Measurements from ENCODE around the gene ADAMTS9. TPM values are rescaled to one million over a fixed set of nuclear protein-coding genes. Genes with fewer than 3 reads are reported as not detected.

ADAMTS9 gene
- total and polyA plus RNA-seq, 10 of the 15 experiments (the other 5 are each of a cell fraction or from before 2014, with no cell fraction given), result 0.08 TPM; not detected in 9

GRCh38 chr3:64533617-64534317, 154.0 kb downstream of the ADAMTS9 start (continued):
- no peak for TF ChIP-seq SRF (IDR thresholded peaks at IDR 0.05; ENCODE audit: low read depth in 2 of 2, low read length in 2 of 2)
- TF ChIP-seq CHD4 (IDR thresholded peaks at IDR 0.05), result no peak
- no peak for TF ChIP-seq PML (IDR thresholded peaks at IDR 0.05; ENCODE audit: low read length)
- no peak for TF ChIP-seq SIN3A (IDR thresholded peaks at IDR 0.05; ENCODE audit: low read depth, low read length)
- TF ChIP-seq PAX8 (IDR thresholded peaks at IDR 0.05), result no peak
- no peak for TF ChIP-seq BACH1 (IDR thresholded peaks at IDR 0.05; ENCODE audit: borderline replicate concordance)
- TF ChIP-seq SUZ12 (IDR thresholded peaks at IDR 0.05; ENCODE audit: unreplicated experiment), result no peak
- TF ChIP-seq WRNIP1 (IDR thresholded peaks at IDR 0.05; ENCODE audit: borderline replicate concordance, low read depth, low read length), result no peak
- TF ChIP-seq BCL3 (IDR thresholded peaks at IDR 0.05; ENCODE audit: borderline replicate concordance, insufficient read depth, low read depth, low read length, poor library complexity, severe bottlenecking), result no peak
- no peak for TF ChIP-seq FOXK2 (IDR thresholded peaks at IDR 0.05)
- no peak for TF ChIP-seq IKZF2 (IDR thresholded peaks at IDR 0.05)
- no peak for TF ChIP-seq GABPA (IDR thresholded peaks at IDR 0.05; ENCODE audit: low read depth)
- no peak for TF ChIP-seq SPI1 (IDR thresholded peaks at IDR 0.05; ENCODE audit: borderline replicate concordance, insufficient read depth, low read depth, low read length)
- no peak for TF ChIP-seq KAT2A (conservative IDR thresholded peaks at IDR 0.05; ENCODE audit: control insufficient read depth, low read depth, low read length)
- no peak for TF ChIP-seq SIX5 (IDR thresholded peaks at IDR 0.05; ENCODE audit: low read depth, low read length, severe bottlenecking)
- TF ChIP-seq HSF1 (IDR thresholded peaks at IDR 0.05; ENCODE audit: low read depth, low read length), result no peak
- TF ChIP-seq NRF1 (conservative IDR thresholded peaks at IDR 0.05; ENCODE audit: low read depth, low read length), result no peak
- TF ChIP-seq TBL1XR1 (IDR thresholded peaks at IDR 0.05; ENCODE audit: low read depth, low read length), result no peak
- no peak for TF ChIP-seq MEF2A (IDR thresholded peaks at IDR 0.05; ENCODE audit: insufficient read depth, low read depth, low read length)
- TF ChIP-seq ZNF592 (IDR thresholded peaks at IDR 0.05), result no peak
- TF ChIP-seq NBN (IDR thresholded peaks at IDR 0.05), result no peak
- no peak for TF ChIP-seq USF2 (IDR thresholded peaks at IDR 0.05; ENCODE audit: borderline replicate concordance, low read depth, low read length)
